BE2C (cell line): ENCODE measurements around the gene CIART.
A peak's percentile ranks its signal among the peaks of the same experiment; 100 is the strongest.
"Not testable (repeated sequence)": the region's sequence is repeated elsewhere in the genome, so short reads cannot be mapped to it uniquely, and the experiment has no call there.

Experiments used
- DNase-seq: peaks from one replicate; pipeline ENCODE4 v3.0.0-alpha.2; 2020
- H3K27me3 ChIP-seq: fragments of 250-450 bp; sonication (Bioruptor Pico); 2 replicates; pipeline ENCODE4 v1.5.1; 2020; ENCODE audit warnings: mild to moderate bottlenecking
- H3K36me3 ChIP-seq: fragments of 250-450 bp; sonication (Bioruptor Pico); 2 replicates; pipeline ENCODE4 v1.5.1; 2020; ENCODE audit warnings: mild to moderate bottlenecking
- H3K4me1 ChIP-seq: fragments of 250-450 bp; sonication (Bioruptor Pico); 2 replicates; pipeline ENCODE4 v1.5.1; 2020
- H3K4me3 ChIP-seq: 2 replicates; pipeline ENCODE4 v1.5.1; 2011; ENCODE audit warnings: low read depth, low read length
- H3K9me3 ChIP-seq: fragments of 250-450 bp; sonication (Bioruptor Pico); 2 replicates; pipeline ENCODE4 v1.5.1; 2020
- CTCF ChIP-seq: IDR thresholded peaks from 2 replicates; pipeline ENCODE4 v1.5.1; 2012; ENCODE audit warnings: mild to moderate bottlenecking, low read depth, low read length

Gene CIART

GRCh38 chr1:150235852-150236613 is 46.3 kb upstream of the CIART start, which contains the start of gene ANP32E:
Gene ANP32E (minus strand): TSS chr1:150236112. CDS start chr1:150235786, 326 bp downstream.
- peaks cover 2% of the 10 kb centered on the region; the same call in 1 of the 2 replicates for H3K4me1 ChIP-seq
- H3K9me3 ChIP-seq = no peaks in the 10 kb centered on the region
- no peaks in the 10 kb centered on the region for H3K27me3 ChIP-seq
- TF ChIP-seq CTCF = peak; percentile 26; the same call in 1 of the 2 replicates
- peak; percentile 96 for DNase-seq
- peak within 1 kb of the TSS; percentile 100 for H3K4me3 ChIP-seq
- H3K36me3 ChIP-seq = peaks cover 6% of the 10 kb centered on the region

GRCh38 chr1:150236614-150237100 is 45.7 kb upstream of the CIART start:
- no peak for DNase-seq
- Histone ChIP-seq H3K27me3 (no peaks in the 10 kb centered on the region), H3K9me3 (no peaks in the 10 kb centered on the region), H3K4me1 (peaks cover 2% of the 10 kb centered on the region; the same call in 1 of the 2 replicates), H3K4me3 (peak overlapping the region; percentile 100), H3K36me3 (peaks cover 2% of the 10 kb centered on the region; the same call in 1 of the 2 replicates)
- TF ChIP-seq CTCF = no peak

GRCh38 chr1:150237176-150237575 is 45.2 kb upstream of the CIART start:
- H3K4me3 ChIP-seq = peak overlapping the region; percentile 100
- not testable (repeated sequence) for H3K36me3 ChIP-seq, H3K9me3 ChIP-seq, DNase-seq, H3K27me3 ChIP-seq, H3K4me1 ChIP-seq

- no peak for TF ChIP-seq CTCF
Observed at GRCh38 chr1:150237746-150238145, 44.6 kb upstream of the CIART start.

GRCh38 chr1:150243003-150243402 is 39.4 kb upstream of the CIART start:
- Histone ChIP-seq H3K4me3 (no peak overlapping the region), H3K36me3 (no peaks in the 10 kb centered on the region), H3K4me1 (no peaks in the 10 kb centered on the region), H3K27me3 (no peaks in the 10 kb centered on the region), H3K9me3 (no peaks in the 10 kb centered on the region)
- no peak for TF ChIP-seq CTCF
- no peak for DNase-seq

More at GRCh38 chr1:150237746-150238145, 44.6 kb upstream of the CIART start:
- Histone ChIP-seq H3K27me3 (no peaks in the 10 kb centered on the region), H3K4me1 (peaks cover 2% of the 10 kb centered on the region; the same call in 1 of the 2 replicates), H3K36me3 (no peaks in the 10 kb centered on the region), H3K4me3 (no peak overlapping the region), H3K9me3 (no peaks in the 10 kb centered on the region)
- no peak for DNase-seq

- no peak for DNase-seq
- Histone ChIP-seq H3K27me3 (no peaks in the 10 kb centered on the region), H3K4me1 (no peaks in the 10 kb centered on the region), H3K4me3 (no peak overlapping the region), H3K9me3 (no peaks in the 10 kb centered on the region), H3K36me3 (no peaks in the 10 kb centered on the region)
- no peak for TF ChIP-seq CTCF
Observed at GRCh38 chr1:150249936-150250335, 32.4 kb upstream of the CIART start.
